ENCODE data around the gene CDKAL1.
"Not testable (repeated sequence)": the region's sequence is repeated elsewhere in the genome, so short reads cannot be mapped to it uniquely, and the experiment has no call there.

CDKAL1 gene

GRCh38 chr6:20806669-20807068 lies 272.4 kb downstream of the CDKAL1 start:
- DNase-seq: no peak

- DNase-seq: no peak
Observed at GRCh38 chr6:20808439-20808838, 274.2 kb downstream of the CDKAL1 start.

DNA sequence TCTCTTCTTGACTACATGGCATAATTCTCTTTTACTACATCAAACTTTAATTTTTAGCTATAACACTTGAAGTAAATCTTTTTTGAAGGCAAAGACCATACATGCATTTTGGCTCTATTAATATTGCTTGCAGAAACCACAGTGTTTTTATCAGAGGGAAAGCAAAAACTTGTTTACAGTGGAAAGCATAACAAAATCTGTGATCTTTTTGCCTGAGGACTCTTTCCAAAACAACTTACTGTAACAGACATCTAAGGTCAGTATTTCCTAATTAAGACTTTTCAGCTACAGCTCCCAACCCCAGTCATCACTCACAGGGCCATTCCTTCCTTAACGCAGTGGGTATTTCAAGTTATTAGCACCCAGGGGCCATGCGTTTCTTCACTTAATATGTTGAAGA lies 274.7 kb downstream of the CDKAL1 start:
- no peak for DNase-seq

DNA sequence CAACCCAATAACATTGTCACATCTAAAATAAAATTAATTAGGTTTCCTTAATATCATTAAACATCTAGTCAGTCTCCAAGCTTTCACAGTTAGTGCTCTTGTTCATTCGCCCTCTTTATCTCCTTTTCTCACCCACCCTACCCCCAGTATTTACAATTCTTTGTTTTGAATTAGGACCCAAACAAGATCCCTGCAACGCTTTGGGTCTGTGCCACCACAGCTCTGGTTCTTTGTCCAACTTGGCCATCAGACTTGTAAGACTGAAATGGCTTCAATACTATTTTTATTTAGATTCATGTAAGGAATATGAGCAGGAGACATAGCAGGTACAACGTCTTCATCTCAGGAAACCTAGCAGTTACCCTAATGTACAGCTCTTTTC lies 276.5 kb downstream of the CDKAL1 start:
- DNase-seq: no peak

DNA sequence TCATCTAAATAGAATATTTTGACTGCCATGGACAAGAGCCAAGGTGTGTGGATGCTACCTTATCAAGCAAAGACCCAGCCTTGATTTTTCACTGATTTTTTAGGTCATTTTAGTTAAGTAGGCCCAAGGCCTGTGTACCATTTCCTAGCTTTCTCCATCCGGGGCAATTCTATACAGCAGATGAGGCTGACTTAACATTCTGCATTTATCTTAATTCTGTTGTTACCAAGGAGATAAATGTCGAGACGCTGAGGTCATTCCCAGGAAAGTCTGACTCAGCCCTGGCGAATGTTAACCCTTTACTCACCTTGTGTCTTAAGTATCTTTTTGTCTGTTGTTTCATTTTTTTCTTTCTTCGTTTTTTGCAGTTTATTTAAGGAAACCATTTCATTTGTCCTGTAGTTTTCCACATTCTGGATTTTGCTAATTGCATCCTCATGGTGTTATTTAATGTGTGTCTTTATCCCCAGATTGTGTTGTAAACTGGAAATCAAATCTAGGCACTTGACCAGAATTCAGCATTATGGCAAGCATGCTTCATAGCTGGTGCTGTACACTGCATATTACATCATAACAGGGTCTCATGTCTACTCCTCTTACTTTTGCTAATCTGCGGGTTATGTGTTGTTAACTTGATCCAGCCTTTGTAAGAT lies 277.0 kb downstream of the CDKAL1 start:
- DNase-seq: peak; percentile 97

DNA sequence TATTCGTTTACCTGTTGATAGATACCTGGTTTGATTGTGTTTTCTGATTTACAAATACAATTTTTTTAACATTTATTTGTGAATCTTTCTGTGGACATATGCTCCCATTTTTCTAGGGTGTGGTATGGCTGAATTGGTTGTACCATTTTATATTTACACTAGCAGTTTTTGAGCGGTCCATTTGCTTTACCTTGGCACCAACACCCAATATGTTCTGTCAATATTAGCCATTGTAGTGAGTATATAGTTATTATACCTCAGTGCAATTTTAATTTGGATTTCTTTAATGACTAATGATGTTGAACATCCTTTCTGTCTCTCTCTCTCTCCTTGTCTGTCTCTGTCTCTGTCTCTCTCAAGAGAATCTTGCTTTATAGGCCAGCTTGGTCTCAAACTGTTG lies 278.5 kb downstream of the CDKAL1 start:
- no peak for DNase-seq

GRCh38 chr6:20814494-20814893 lies 280.2 kb downstream of the CDKAL1 start:
- DNase-seq: no peak

DNA sequence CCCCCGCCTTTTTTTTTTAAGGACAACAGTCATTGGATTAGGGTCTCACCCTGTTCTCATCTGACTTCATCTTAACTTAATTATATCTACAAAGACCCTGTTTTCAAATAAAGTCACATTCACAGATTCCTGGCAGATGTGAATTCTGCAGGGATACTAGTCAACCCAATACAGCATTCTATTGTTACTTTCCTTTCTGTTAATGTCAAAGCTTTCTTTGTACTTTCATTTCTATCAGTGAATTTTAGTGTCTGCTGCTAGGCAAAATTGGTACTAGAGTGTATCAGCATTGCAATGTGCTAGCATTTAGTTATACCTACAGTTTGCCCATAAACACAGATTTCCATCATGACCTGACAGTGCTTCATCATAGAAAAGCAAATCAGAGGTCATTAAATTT lies 281.9 kb downstream of the CDKAL1 start:
- peak; percentile 31 for DNase-seq

DNA sequence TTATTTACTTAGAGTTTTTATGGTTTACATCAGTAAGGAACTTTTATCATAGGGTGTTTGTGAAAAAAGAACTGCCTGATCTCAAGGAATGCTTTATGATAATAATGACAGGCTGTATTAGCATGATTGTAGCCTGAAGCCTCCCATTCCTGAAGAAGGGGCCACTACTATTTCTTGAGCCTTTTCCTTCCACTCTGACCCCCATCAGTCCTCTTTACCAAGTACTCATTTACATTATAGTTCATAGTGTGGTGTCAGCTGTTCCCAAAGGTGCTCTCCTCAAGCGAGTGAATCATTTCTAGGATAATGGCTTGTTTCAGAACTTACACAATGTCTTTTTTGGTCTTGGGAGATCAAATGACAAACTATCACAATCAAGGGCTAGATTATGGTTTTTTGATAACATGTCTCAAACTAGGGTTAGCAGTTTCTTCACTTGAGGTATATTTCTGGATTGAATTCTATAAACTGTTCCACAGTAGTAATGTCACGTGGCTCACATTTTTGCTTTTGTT lies 283.6 kb downstream of the CDKAL1 start:
- DNase-seq: no peak

GRCh38 chr6:20819774-20820400 lies 285.6 kb downstream of the CDKAL1 start:
- DNase-seq: peak; percentile 23

GRCh38 chr6:20826378-20826777 lies 292.1 kb downstream of the CDKAL1 start:
- DNase-seq: peak; percentile 91

DNA sequence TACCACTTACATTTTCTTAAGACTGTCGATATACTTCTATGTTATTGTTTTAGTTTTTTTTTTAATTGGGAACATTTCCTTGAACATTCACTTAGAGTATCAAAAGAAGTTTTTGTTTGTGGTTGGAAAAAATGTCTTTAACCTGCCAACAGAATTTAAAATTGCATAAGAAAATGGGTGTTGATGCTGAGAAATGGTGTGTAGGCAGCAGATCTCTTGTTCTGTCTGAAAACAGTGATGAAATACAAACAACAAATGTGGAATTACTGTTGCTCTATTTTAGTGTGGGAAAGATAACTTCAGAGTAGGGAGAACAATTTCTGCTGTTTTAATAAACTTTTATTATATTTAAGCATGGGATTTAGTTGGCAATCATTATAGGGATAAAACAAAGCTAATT lies 293.5 kb downstream of the CDKAL1 start:
- DNase-seq: no peak

DNA sequence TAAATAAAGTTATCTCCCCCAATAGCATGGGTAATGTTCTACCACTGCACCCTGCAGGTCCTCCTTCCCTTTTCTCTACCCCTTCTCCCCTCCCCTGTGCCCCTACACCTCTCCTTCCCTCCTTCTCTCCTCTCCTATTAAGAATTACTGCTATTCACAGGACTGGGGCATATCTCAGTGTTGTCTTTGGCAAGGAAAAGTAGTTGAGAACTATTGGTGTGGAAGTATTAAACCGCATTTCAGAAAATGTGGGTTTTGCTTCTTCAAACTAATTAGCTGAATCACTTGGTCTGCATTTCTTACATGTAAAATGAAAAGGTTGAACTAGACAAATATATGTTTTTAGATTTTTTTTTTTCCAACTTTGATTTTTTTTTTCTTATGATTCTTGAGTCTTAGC lies 296.3 kb downstream of the CDKAL1 start:
- DNase-seq: no peak

- DNase-seq: not testable (repeated sequence)
Observed at GRCh38 chr6:20831251-20831650, 297.0 kb downstream of the CDKAL1 start.

GRCh38 chr6:20833881-20834515 lies 299.7 kb downstream of the CDKAL1 start:
- DNase-seq: no peak

DNA sequence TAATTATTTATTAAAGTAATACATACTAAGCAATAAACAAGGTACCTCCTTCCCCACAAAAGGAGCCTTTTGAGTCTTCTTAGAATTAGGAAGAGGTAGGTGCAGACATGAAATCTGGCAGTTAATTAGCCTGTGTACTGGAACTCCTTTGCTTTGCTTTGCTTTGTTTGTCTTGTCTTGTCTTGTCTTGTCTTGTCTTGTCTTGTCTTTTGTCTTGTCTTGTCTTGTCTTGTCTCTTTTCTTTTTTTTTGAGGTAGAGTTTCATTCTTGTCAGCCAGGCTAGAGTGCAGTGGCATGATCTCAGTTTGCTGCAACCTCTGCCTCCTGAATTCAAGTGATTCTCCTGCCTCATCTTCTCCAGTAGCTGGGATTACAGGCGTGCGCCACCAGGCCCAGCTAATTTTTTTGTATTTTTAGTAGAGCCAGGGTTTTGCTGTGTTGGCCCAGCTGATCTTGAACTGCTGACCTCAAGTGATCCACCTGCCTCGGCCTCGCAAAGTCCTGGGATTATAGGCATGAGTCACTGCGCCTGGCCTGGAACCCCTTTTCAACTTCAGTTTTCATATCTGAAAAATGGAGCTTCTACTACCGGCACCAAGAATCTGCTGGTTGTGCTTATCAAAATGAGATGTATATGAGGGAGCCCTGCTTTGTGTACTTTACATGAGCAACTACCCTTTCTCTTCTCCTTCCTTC lies 301.2 kb downstream of the CDKAL1 start:
- no peak for DNase-seq

GRCh38 chr6:20837189-20837588 lies 302.9 kb downstream of the CDKAL1 start:
- no peak for DNase-seq

DNA sequence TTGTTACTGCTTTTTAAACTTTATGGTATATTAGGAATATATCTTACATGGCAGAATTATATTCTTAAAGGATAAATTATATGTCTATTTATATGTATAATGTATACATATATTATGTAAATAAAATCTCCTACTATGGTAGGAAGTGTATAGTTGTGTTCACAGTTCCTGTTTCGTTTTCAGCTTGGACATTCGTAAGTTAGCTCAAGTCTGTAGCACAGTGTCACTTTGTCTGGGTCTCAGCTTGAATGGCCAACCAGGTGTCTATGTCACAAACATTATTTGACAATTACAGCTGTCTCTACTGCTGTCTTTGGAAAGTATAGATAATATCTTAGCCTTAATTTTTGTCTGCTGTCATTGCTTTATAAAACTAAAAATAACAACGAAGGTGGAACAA lies 303.9 kb downstream of the CDKAL1 start:
- DNase-seq: no peak

DNA sequence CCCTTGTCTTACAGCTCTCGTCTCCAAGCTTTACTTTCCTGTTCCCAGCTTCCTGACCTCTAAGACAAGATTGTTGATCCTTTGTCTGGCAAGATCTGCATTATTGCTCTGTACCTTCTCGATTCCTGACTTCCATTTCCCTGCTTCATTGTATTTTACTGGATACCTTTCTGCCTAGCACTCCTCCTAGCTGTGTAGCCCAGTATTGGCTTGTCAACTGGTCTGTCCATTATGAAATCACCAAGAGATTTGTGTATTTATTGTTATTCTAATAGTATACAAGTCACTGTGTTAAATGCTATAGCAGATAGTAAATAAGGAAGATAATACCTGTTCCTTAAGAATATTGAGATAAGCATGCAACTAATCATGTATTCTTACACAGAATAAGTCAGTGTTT lies 305.4 kb downstream of the CDKAL1 start:
- DNase-seq: peak; percentile 50

GRCh38 chr6:20840675-20841074 lies 306.4 kb downstream of the CDKAL1 start:
- no peak for DNase-seq

- DNase-seq: no peak
Observed at GRCh38 chr6:20841806-20842205, 307.5 kb downstream of the CDKAL1 start.

GRCh38 chr6:20845592-20845991 lies 311.3 kb downstream of the CDKAL1 start:
- peak; percentile 66 for DNase-seq

DNA sequence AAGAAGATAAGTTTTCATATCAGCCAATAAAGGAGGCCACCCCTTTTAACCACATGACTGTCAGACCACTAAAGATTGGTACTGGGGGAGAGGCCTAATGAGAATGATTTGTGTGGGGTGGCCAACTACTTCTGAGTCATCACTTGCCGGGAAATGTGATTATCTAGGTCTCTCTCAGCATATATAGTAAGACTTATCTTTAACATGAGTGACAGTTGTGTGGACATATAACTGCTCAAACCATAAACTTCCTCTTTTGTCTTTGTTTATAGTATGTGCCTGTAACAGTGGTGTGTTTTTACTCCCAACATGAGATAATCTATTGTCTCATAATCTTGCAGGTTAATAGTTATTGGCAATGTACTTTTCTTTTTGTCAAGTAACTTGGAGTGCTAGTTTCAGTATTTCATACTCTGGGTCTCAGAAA lies 312.4 kb downstream of the CDKAL1 start:
- DNase-seq: peak; percentile 98

DNA sequence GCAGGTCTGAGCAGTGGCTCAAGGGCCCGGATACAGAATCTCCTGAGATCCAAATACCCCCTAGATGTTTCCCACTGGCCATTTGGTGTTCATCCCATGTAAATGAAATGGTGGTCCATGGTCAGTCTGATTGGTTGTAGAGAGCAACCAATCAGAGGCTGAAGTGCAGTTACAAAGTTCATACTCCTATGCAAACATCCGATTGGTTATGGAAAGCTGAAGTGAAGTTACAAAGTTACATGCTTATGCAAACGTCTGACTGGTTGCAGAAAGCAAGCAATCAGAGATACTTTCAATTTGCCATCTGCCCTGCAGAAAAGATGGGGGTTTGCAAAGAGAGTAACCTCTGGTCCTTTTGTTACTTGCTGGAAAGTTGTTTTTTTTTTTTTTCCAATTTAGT lies 313.6 kb downstream of the CDKAL1 start:
- peak; percentile 22 for DNase-seq
